Neural crest cell (in vitro differentiated cells): ENCODE results near the gene SNAP25. TPM values are rescaled to one million over a fixed set of nuclear protein-coding genes. Genes with fewer than 3 reads are reported as not detected.

Experiments
- DNase-seq: peaks from one replicate; pipeline ENCODE4 v3.0.0; 2021; ENCODE audit warnings: low read depth, mixed read lengths, low spot score
- H3K27ac Mint-ChIP-seq: one replicate; pipeline ENCODE4 v1.8.0; 2021; ENCODE audit warnings: mild to moderate bottlenecking, mixed read lengths; ENCODE audit not compliant: unreplicated experiment
- H3K27me3 Mint-ChIP-seq: 2 replicates; pipeline ENCODE4 v1.8.0; 2021; ENCODE audit warnings: low read depth, mild to moderate bottlenecking, mixed read lengths
- H3K36me3 Mint-ChIP-seq: 2 replicates; pipeline ENCODE4 v1.8.0; 2021; ENCODE audit warnings: low read depth, mild to moderate bottlenecking, mixed read lengths
- H3K4me1 Mint-ChIP-seq: 2 replicates; pipeline ENCODE4 v1.8.0; 2021; ENCODE audit warnings: mixed read lengths
- H3K4me3 Mint-ChIP-seq: one replicate; pipeline ENCODE4 v1.8.0; 2021; ENCODE audit warnings: mild to moderate bottlenecking, mixed read lengths
- H3K9me3 Mint-ChIP-seq: 2 replicates; pipeline ENCODE4 v1.8.0; 2021; ENCODE audit warnings: mixed read lengths
- total RNA-seq: library from RNA; stranded (reverse); gene quantifications from 2 replicates; pipeline ENCODE4 v1.2.1, GENCODE V29; 2021
- TF ChIP-seq, protein P1 (sequence below): fragments of 200-600 bp; sonication (generic); conservative IDR thresholded peaks from 2 replicates; pipeline ENCODE4 v1.5.0; 2021; ENCODE audit warnings: antibody characterized with exemption, mild to moderate bottlenecking

SNAP25 gene
- total RNA-seq, 1 donor from 2014 or later, result 9.2 TPM

DNA sequence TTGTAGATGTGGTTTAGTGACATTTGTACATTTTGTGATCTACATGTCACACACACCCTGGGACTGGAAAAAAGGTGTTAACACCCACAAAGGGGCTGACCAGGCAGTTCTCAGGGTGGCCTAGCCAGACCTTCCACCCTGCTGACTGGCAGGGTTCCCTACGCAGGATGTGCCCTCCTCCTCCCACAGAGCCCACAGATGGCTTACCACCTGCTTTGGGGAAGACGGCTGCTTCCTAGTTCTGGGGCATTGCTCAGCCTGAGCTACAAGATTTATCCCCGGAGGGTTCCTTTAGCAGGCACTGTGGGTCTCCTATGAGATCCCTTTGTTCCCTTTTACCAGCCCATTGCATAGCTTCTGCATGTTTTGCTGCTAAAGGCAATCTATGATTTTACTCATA is 35.1 kb downstream of the SNAP25 start:
- TF ChIP-seq, protein P1, sequence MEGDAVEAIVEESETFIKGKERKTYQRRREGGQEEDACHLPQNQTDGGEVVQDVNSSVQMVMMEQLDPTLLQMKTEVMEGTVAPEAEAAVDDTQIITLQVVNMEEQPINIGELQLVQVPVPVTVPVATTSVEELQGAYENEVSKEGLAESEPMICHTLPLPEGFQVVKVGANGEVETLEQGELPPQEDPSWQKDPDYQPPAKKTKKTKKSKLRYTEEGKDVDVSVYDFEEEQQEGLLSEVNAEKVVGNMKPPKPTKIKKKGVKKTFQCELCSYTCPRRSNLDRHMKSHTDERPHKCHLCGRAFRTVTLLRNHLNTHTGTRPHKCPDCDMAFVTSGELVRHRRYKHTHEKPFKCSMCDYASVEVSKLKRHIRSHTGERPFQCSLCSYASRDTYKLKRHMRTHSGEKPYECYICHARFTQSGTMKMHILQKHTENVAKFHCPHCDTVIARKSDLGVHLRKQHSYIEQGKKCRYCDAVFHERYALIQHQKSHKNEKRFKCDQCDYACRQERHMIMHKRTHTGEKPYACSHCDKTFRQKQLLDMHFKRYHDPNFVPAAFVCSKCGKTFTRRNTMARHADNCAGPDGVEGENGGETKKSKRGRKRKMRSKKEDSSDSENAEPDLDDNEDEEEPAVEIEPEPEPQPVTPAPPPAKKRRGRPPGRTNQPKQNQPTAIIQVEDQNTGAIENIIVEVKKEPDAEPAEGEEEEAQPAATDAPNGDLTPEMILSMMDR, result no peak
- H3K4me1 Mint-ChIP-seq, result no peaks in the 10 kb centered on the region
- no peak overlapping the region for H3K4me3 Mint-ChIP-seq
- no peaks in the 10 kb centered on the region for H3K27me3 Mint-ChIP-seq
- no peak for DNase-seq
- H3K27ac Mint-ChIP-seq, result no peak overlapping the region
- no peaks in the 10 kb centered on the region for H3K36me3 Mint-ChIP-seq
- no peaks in the 10 kb centered on the region for H3K9me3 Mint-ChIP-seq

DNA sequence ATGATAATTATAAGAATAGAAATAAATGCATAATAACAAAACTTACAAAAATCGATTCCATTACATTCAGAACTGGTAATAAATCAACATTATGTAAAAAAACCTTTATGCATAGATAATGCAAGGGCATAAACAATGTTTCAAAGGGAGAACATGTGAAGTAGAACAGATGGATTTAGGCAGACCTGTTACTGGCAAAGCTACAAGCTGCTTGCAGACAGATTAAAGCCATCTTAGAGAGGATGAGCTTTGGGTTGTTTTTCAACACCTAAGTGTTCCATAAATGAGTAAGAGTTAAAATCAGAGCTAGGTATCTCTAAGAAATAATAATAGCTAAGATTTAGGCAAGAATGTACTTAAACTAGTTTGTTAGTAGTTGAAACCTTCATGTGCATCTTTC is 37.2 kb downstream of the SNAP25 start:
- TF ChIP-seq, protein P1, result no peak
- Mint-ChIP-seq H3K27ac (no peak overlapping the region), H3K4me3 (no peak overlapping the region), H3K27me3 (no peaks in the 10 kb centered on the region), H3K9me3 (no peaks in the 10 kb centered on the region), H3K36me3 (no peaks in the 10 kb centered on the region), H3K4me1 (no peaks in the 10 kb centered on the region)
- DNase-seq, result no peak

DNA sequence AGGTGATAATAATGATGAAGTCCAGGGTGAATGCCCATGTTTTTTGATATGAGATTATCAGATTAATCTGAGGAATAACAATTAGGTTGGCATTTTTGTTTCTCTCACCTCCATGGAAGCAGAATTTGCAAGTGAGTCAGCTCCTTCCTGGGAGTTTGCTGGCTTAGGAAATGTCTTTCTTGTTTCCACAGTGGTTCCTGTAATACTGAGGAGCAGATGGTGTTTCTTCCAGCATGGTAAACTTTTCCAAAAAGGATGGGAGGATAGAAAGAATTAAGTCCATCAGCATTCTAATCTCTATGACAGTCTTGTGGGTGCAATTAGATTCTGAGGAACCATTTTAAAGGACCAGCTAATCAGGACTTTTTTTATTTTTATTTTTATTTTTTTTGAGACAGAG is 40.5 kb downstream of the SNAP25 start:
- H3K27me3 Mint-ChIP-seq, result no peaks in the 10 kb centered on the region
- H3K4me3 Mint-ChIP-seq, result no peak overlapping the region
- H3K4me1 Mint-ChIP-seq, result no peaks in the 10 kb centered on the region
- no peaks in the 10 kb centered on the region for H3K36me3 Mint-ChIP-seq
- DNase-seq, result no peak
- H3K9me3 Mint-ChIP-seq, result no peaks in the 10 kb centered on the region
- H3K27ac Mint-ChIP-seq, result no peak overlapping the region
- TF ChIP-seq, protein P1, result no peak

DNA sequence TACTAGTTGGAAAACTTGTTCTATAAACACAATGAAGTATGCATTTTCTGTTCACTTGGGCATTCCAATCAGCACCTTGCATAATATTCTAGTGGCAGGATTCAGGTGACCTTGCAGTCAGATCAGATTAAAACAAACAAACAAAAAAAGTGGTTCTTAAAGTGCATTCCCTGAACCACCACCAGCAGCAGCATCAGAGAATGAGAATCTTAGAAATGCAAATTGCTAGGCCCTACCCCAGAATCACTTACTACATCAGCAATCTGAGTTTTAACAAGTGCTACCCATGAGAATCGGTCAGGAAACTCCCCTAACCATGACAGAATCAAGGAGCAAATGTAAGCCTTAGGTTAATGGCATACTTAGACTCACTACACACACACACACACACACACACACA is 41.7 kb downstream of the SNAP25 start:
- H3K4me3 Mint-ChIP-seq, result no peak overlapping the region
- H3K4me1 Mint-ChIP-seq, result no peaks in the 10 kb centered on the region
- peaks cover 2% of the 10 kb centered on the region for H3K36me3 Mint-ChIP-seq
- no peak overlapping the region for H3K27ac Mint-ChIP-seq
- no peaks in the 10 kb centered on the region for H3K9me3 Mint-ChIP-seq
- no peak for DNase-seq
- no peaks in the 10 kb centered on the region for H3K27me3 Mint-ChIP-seq
- TF ChIP-seq, protein P1, result no peak

DNA sequence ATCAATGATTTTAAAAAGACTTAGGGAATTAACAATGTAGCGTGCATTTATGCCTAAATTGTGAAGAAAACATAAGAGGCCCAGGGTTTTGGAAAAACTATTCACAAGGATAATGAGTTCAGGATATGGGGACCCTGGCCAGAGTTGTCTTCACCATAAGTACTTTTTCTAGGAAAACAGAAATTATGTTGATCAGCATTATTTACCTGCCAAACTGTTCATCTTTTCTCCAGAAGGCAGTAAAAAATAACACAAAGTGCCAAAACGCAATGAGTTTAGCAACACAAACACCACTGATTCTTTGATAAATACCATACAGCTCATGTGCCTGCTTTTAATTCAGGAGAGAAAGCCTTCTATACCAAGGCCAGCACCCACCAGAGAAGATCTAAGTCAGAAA is 43.1 kb downstream of the SNAP25 start:
- Mint-ChIP-seq H3K4me1 (no peaks in the 10 kb centered on the region), H3K36me3 (peaks cover 2% of the 10 kb centered on the region), H3K27me3 (no peaks in the 10 kb centered on the region), H3K27ac (no peak overlapping the region), H3K9me3 (no peaks in the 10 kb centered on the region), H3K4me3 (no peak overlapping the region)
- DNase-seq, result no peak
- TF ChIP-seq, protein P1, result no peak
